ENCODE measurements around the gene ELP1. TPM values are rescaled to one million over a fixed set of nuclear protein-coding genes. Genes with fewer than 3 reads are reported as not detected.

ELP1 gene
- total RNA-seq, 2 experiments from 2014 or later = 23.7 to 41.0 TPM

DNA sequence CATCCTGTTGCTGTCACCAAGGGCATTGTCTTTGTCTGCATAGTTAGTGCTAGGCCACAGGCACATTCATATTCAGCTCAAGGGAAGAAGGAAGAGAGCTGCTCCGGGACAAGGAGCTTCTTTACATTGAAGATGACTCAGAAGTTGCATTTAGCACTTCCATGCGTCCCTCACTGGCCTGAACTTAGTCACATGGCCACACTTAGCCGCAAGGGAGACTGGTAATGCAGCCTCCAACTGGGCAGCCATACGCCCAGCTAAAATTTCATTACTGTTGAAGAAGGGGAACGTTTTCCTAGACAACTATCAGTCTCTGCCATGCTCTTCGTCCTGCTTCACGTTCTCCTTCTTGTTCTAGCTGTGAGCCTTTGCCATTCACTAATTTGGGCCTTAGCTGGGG, 98.1 kb downstream of the ELP1 start:
- no peak for DNase-seq
- Mint-ChIP-seq H3K4me1 (peaks cover 7% of the 10 kb centered on the region), H3K36me3 (ENCODE audit: low read depth) (no peaks in the 10 kb centered on the region), H3K9me3 (no peaks in the 10 kb centered on the region), H3K4me3 (no peak overlapping the region), H3K27ac (no peak overlapping the region), H3K27me3 (no peaks in the 10 kb centered on the region)
- CTCF ChIA-PET = no interaction called here
- POLR2A ChIA-PET = no interaction called here

DNA sequence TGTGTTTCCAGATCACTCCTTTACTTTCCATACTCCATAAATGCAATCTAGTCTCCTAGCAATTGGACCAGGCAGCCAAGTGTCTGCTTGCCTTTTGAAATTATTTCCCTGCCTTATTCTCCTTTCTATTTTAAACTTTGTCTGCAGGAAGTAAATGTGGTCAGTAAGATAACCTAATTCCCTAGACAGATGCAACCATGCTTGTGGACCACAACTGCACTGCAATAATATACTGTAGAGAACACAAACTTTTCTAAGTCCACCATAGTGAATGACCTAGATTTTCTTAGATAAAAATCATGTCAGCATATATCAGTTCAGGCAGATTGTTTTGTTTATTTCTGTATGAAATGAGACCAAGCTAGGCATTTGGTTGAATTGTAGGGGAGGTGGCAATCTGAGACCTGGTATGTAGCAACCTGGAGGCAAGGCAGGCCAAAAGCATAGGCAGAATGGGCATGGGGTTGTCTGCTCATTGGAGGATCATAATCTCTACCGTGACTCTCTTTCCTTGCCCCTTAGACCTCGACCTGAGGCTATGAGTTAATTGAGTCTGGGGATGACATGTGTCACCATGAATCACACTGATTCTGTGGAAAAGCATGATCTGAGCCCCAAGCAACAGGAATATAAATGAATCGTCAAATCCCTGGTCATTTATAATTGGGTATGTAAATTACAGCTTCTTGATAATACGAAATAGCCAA, 98.8 kb downstream of the ELP1 start:
- Mint-ChIP-seq H3K36me3 (ENCODE audit: low read depth) (no peaks in the 10 kb centered on the region), H3K4me1 (peaks cover 12% of the 10 kb centered on the region), H3K9me3 (no peaks in the 10 kb centered on the region), H3K27me3 (peaks cover 3% of the 10 kb centered on the region), H3K4me3 (no peak overlapping the region), H3K27ac (no peak overlapping the region)
- DNase-seq = no peak
- ChIA-PET CTCF (no interaction called here), POLR2A (no interaction called here)

DNA sequence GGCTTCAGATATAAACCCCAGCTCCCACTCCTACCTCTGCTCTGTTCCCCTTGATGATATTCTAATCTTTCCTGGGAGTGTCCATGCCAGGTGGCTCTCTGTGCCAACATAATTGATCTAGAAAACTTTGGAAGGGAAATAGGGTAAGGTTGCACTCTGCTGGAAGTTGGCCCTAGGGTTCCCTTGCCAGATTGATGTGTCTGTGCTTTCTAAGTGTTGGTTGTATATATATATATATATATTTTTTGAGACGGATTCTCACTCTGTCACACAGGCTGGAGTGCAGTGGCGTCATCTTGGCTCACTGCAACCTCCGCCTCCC, 101.8 kb downstream of the ELP1 start:
- H3K9me3 Mint-ChIP-seq = no peaks in the 10 kb centered on the region
- no peak overlapping the region for H3K27ac Mint-ChIP-seq
- H3K4me3 Mint-ChIP-seq = no peak overlapping the region
- H3K27me3 Mint-ChIP-seq = peaks cover 7% of the 10 kb centered on the region
- DNase-seq = no peak
- ChIA-PET POLR2A (no interaction called here), CTCF (no interaction called here)
- no peaks in the 10 kb centered on the region for H3K36me3 Mint-ChIP-seq (ENCODE audit: low read depth)
- peaks cover 12% of the 10 kb centered on the region for H3K4me1 Mint-ChIP-seq

GRCh38 chr9:108831496-108832178, 102.3 kb downstream of the ELP1 start:
- Mint-ChIP-seq H3K36me3 (ENCODE audit: low read depth) (no peaks in the 10 kb centered on the region), H3K4me3 (no peak overlapping the region), H3K27me3 (peaks cover 7% of the 10 kb centered on the region), H3K9me3 (no peaks in the 10 kb centered on the region), H3K4me1 (peaks cover 12% of the 10 kb centered on the region), H3K27ac (no peak overlapping the region)
- DNase-seq = no peak
- POLR2A ChIA-PET = no interaction called here
- CTCF ChIA-PET = no interaction called here

DNA sequence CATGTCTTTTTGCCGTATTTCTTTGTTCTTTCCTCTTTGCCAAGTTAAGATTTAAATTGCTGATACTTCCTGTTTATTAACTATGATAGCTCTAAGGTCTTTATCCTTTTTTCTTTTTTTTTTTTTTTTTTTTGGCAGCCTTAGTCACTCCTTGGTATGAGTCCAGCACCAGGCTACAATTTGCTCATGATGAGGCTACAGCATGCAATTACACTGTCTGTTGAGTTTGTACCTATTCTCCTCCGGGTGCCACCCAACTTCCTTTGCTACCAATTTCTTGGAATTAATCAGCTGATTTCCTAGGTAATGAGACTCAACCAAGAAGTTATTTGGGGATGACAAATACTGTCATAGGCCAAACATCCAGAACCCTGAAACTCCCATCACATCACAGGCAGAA, 103.7 kb downstream of the ELP1 start:
- CTCF ChIA-PET = interaction anchor here (0.6 kb wide), 1 partner anchor 471 kb away, joined by 3 read pairs; no protein-coding TSS in a partner anchor
- POLR2A ChIA-PET = no interaction called here
- peaks cover 7% of the 10 kb centered on the region for H3K27me3 Mint-ChIP-seq
- no peak for DNase-seq
- no peak overlapping the region for H3K27ac Mint-ChIP-seq
- no peaks in the 10 kb centered on the region for H3K36me3 Mint-ChIP-seq (ENCODE audit: low read depth)
- H3K9me3 Mint-ChIP-seq = no peaks in the 10 kb centered on the region
- peaks cover 12% of the 10 kb centered on the region for H3K4me1 Mint-ChIP-seq
- H3K4me3 Mint-ChIP-seq = no peak overlapping the region

DNA sequence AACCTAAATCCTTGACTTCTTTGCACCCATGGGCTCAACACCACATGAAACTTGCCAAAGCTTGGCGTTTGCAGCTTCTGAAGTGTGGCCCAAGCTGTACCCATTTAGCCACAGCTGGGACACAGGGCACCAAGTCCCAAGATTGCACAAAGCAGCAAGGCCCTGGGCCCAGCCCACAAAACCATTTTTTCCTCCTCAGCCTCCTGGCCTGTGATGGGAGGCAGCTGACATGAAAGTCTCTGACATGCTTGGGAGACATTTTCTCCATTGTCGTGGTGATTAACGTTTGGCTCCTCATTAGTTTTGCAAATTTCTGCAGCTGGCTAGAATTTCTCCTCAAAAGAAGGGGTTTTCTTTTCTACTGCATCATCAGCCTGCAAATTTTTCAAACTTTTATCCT, 110.1 kb downstream of the ELP1 start:
- ChIA-PET CTCF (no interaction called here), POLR2A (no interaction called here)
- no peak overlapping the region for H3K4me3 Mint-ChIP-seq
- peaks cover 5% of the 10 kb centered on the region for H3K27me3 Mint-ChIP-seq
- no peaks in the 10 kb centered on the region for H3K36me3 Mint-ChIP-seq (ENCODE audit: low read depth)
- no peak overlapping the region for H3K27ac Mint-ChIP-seq
- DNase-seq = no peak
- no peaks in the 10 kb centered on the region for H3K4me1 Mint-ChIP-seq
- H3K9me3 Mint-ChIP-seq = peaks cover 6% of the 10 kb centered on the region

Other genes with a start within 250 kb of the ELP1 start
- not detected for gene ACTL7B, start 78.1 kb downstream of the ELP1 start, total RNA-seq
- gene ACTL7A, start 71.9 kb downstream of the ELP1 start, total RNA-seq = not detected
- gene ABITRAM, start 276 bp upstream of the ELP1 start, total RNA-seq = 10 to 100 TPM; 11.8 to 13.9 TPM
- gene CTNNAL1, start 79.4 kb upstream of the ELP1 start, total RNA-seq = 10 to 100 TPM; 12.5 to 14.0 TPM
- gene TMEM245, start 185.8 kb upstream of the ELP1 start, total RNA-seq = 10 to 100 TPM; 30.6 to 34.7 TPM
- not detected for gene FRRS1L, start 233.1 kb upstream of the ELP1 start, total RNA-seq

Data from activated CD4-positive, alpha-beta T cell treated with anti-CD3 and anti-CD28 coated beads, Interleukin-2, amount 10 ng/mL, durations not matched to agents 7 days and 5 days (primary cell).